Liver (tissue), 3 donors: ENCODE data around the gene CEP295NL.

Experiments
- EGR1 ChIP-seq, 2 donors: IDR thresholded peaks; 2 replicates each; pipeline ENCODE4 v1.6.1; 2016 to 2018; ENCODE audit warnings: antibody characterized with exemption in 2 of 2, low read depth in 2 of 2
- FOXA1 ChIP-seq: IDR thresholded peaks from 2 replicates; pipeline ENCODE4 v1.6.1; 2016; ENCODE audit warnings: antibody characterized with exemption
- GABPA ChIP-seq, 2 donors: IDR thresholded peaks in 1 of 2; conservative IDR thresholded peaks in 1 of 2; 2 replicates each; pipeline ENCODE4 v1.6.1; 2016; ENCODE audit warnings: antibody characterized with exemption in 2 of 2, mild to moderate bottlenecking in 1 of 2, moderate library complexity in 1 of 2
- HNF4G ChIP-seq: IDR thresholded peaks from 2 replicates; pipeline ENCODE4 v1.6.1; 2016; ENCODE audit warnings: antibody characterized with exemption
- JUND ChIP-seq, 2 donors: IDR thresholded peaks; 2 replicates each; pipeline ENCODE4 v1.6.1; 2016; ENCODE audit warnings: antibody characterized with exemption in 2 of 2
- RAD21 ChIP-seq, 2 donors: IDR thresholded peaks; 2 replicates each; pipeline ENCODE4 v1.6.1; 2016; ENCODE audit warnings: antibody characterized with exemption in 2 of 2, mild to moderate bottlenecking in 2 of 2
- RXRA ChIP-seq, 2 donors: IDR thresholded peaks; 2 replicates each; pipeline ENCODE4 v1.6.1; 2017 to 2018; ENCODE audit warnings: antibody characterized with exemption in 2 of 2, mild to moderate bottlenecking in 1 of 2
- SP1 ChIP-seq: IDR thresholded peaks from 2 replicates; pipeline ENCODE4 v1.6.1; 2018; ENCODE audit warnings: antibody characterized with exemption, mild to moderate bottlenecking
- TAF1 ChIP-seq: conservative IDR thresholded peaks from 2 replicates; pipeline ENCODE4 v1.6.1; 2016; ENCODE audit warnings: antibody characterized with exemption, mild to moderate bottlenecking
- YY1 ChIP-seq: IDR thresholded peaks from 2 replicates; pipeline ENCODE4 v1.6.1; 2016; ENCODE audit warnings: antibody characterized with exemption, mild to moderate bottlenecking
- TF ChIP-seq, protein P1 (sequence below): fragments of 150-350 bp; IDR thresholded peaks from 2 replicates; pipeline ENCODE4 v1.5.1; 2017; ENCODE audit warnings: improper control_type of control experiment, low read depth, low read length; ENCODE audit not compliant: missing input control
- TF ChIP-seq, protein P2 (sequence below): IDR thresholded peaks from 2 replicates; pipeline ENCODE4 v1.6.1; 2016; ENCODE audit warnings: antibody characterized with exemption
- TF ChIP-seq, protein P3 (sequence below): IDR thresholded peaks from 2 replicates; pipeline ENCODE4 v1.6.1; 2016; ENCODE audit warnings: antibody characterized with exemption, mild to moderate bottlenecking
- TF ChIP-seq, protein P4 (sequence below): IDR thresholded peaks from 2 replicates; pipeline ENCODE4 v1.6.1; 2016; ENCODE audit warnings: antibody characterized with exemption
- donor health status: healthy.
- donor health status: healthy.

DNA sequence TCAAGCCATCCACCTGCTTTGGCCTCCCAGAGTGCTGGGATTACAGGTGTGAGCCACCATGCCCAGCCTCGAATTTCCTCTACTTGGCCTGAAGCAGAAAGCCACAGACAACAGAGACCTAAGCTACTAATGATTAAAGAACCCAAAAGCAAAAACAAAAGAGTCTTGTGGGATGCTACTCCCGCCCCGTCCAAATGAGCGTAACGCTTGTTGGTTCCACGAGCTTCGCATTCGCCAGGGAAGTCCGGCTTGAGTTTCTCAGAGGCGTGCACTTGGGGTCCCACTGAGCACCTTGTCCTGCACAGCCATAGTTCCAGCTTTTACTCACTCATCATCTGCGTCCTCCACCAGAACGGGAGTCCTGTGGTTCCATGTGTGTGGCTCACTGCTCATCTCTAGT, 16.0 kb downstream of the CEP295NL start:
- TF ChIP-seq YY1, result no peak
- TF ChIP-seq, protein P1, sequence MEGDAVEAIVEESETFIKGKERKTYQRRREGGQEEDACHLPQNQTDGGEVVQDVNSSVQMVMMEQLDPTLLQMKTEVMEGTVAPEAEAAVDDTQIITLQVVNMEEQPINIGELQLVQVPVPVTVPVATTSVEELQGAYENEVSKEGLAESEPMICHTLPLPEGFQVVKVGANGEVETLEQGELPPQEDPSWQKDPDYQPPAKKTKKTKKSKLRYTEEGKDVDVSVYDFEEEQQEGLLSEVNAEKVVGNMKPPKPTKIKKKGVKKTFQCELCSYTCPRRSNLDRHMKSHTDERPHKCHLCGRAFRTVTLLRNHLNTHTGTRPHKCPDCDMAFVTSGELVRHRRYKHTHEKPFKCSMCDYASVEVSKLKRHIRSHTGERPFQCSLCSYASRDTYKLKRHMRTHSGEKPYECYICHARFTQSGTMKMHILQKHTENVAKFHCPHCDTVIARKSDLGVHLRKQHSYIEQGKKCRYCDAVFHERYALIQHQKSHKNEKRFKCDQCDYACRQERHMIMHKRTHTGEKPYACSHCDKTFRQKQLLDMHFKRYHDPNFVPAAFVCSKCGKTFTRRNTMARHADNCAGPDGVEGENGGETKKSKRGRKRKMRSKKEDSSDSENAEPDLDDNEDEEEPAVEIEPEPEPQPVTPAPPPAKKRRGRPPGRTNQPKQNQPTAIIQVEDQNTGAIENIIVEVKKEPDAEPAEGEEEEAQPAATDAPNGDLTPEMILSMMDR, result no peak
- TF ChIP-seq RAD21 (IDR thresholded peaks at IDR 0.05), result no peak
- TF ChIP-seq EGR1 (IDR thresholded peaks at IDR 0.05; ENCODE audit: low read depth in 2 of 2), result no peak
- no peak for TF ChIP-seq SP1
- TF ChIP-seq, protein P2, sequence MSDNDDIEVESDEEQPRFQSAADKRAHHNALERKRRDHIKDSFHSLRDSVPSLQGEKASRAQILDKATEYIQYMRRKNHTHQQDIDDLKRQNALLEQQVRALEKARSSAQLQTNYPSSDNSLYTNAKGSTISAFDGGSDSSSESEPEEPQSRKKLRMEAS, result no peak
- TF ChIP-seq, protein P3, sequence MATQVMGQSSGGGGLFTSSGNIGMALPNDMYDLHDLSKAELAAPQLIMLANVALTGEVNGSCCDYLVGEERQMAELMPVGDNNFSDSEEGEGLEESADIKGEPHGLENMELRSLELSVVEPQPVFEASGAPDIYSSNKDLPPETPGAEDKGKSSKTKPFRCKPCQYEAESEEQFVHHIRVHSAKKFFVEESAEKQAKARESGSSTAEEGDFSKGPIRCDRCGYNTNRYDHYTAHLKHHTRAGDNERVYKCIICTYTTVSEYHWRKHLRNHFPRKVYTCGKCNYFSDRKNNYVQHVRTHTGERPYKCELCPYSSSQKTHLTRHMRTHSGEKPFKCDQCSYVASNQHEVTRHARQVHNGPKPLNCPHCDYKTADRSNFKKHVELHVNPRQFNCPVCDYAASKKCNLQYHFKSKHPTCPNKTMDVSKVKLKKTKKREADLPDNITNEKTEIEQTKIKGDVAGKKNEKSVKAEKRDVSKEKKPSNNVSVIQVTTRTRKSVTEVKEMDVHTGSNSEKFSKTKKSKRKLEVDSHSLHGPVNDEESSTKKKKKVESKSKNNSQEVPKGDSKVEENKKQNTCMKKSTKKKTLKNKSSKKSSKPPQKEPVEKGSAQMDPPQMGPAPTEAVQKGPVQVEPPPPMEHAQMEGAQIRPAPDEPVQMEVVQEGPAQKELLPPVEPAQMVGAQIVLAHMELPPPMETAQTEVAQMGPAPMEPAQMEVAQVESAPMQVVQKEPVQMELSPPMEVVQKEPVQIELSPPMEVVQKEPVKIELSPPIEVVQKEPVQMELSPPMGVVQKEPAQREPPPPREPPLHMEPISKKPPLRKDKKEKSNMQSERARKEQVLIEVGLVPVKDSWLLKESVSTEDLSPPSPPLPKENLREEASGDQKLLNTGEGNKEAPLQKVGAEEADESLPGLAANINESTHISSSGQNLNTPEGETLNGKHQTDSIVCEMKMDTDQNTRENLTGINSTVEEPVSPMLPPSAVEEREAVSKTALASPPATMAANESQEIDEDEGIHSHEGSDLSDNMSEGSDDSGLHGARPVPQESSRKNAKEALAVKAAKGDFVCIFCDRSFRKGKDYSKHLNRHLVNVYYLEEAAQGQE, result no peak
- TF ChIP-seq, protein P4, sequence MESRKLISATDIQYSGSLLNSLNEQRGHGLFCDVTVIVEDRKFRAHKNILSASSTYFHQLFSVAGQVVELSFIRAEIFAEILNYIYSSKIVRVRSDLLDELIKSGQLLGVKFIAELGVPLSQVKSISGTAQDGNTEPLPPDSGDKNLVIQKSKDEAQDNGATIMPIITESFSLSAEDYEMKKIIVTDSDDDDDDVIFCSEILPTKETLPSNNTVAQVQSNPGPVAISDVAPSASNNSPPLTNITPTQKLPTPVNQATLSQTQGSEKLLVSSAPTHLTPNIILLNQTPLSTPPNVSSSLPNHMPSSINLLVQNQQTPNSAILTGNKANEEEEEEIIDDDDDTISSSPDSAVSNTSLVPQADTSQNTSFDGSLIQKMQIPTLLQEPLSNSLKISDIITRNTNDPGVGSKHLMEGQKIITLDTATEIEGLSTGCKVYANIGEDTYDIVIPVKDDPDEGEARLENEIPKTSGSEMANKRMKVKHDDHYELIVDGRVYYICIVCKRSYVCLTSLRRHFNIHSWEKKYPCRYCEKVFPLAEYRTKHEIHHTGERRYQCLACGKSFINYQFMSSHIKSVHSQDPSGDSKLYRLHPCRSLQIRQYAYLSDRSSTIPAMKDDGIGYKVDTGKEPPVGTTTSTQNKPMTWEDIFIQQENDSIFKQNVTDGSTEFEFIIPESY, result no peak
- TF ChIP-seq TAF1, result no peak
- no peak for TF ChIP-seq RXRA (IDR thresholded peaks at IDR 0.05)
- no peak for TF ChIP-seq JUND (IDR thresholded peaks at IDR 0.05)
- TF ChIP-seq GABPA (IDR thresholded peaks at IDR 0.05 in 1 of 2, conservative IDR thresholded peaks at IDR 0.05 in 1 of 2), result no peak
- TF ChIP-seq FOXA1, result no peak
- no peak for TF ChIP-seq HNF4G
